Myocyte (in vitro differentiated cells): ENCODE data around the gene CACNA1B. TPM values are rescaled to one million over a fixed set of nuclear protein-coding genes. Genes with fewer than 3 reads are reported as not detected.
"Not testable (repeated sequence)": the region's sequence is repeated elsewhere in the genome, so short reads cannot be mapped to it uniquely, and the experiment has no call there.

Experiments
- DNase-seq: peaks from one replicate; pipeline ENCODE4 v3.0.0-alpha.2; 2012; ENCODE audit warnings: low read depth
- total RNA-seq: library from RNA; depleted of rRNA; stranded (reverse); fragments of >200 nt; gene quantifications from 2 replicates; pipeline ENCODE4 v1.2.3, GENCODE V29; 2014

Gene CACNA1B
- total RNA-seq, 1 donor from 2014 or later: not detected

- DNase-seq: no peak
Observed at GRCh38 chr9:138112090-138112748, 234.6 kb downstream of the CACNA1B start.

- no peak for DNase-seq
Observed at GRCh38 chr9:138112791-138113600, 235.4 kb downstream of the CACNA1B start.

GRCh38 chr9:138113701-138114325, 236.2 kb downstream of the CACNA1B start:
- DNase-seq: not testable (repeated sequence)

- DNase-seq: no peak
Observed at GRCh38 chr9:138114501-138115245, 237.1 kb downstream of the CACNA1B start.

- DNase-seq: no peak
Observed at GRCh38 chr9:138115506-138115905, 237.9 kb downstream of the CACNA1B start.

GRCh38 chr9:138116521-138116920, 238.9 kb downstream of the CACNA1B start:
- no peak for DNase-seq

GRCh38 chr9:138117101-138117750, 239.6 kb downstream of the CACNA1B start:
- no peak for DNase-seq

- no peak for DNase-seq
Observed at GRCh38 chr9:138117836-138118235, 240.3 kb downstream of the CACNA1B start.

- DNase-seq: no peak
Observed at GRCh38 chr9:138118601-138119071, 241.1 kb downstream of the CACNA1B start.

GRCh38 chr9:138119202-138120027, 241.8 kb downstream of the CACNA1B start:
- no peak for DNase-seq

GRCh38 chr9:138120072-138120471, 242.5 kb downstream of the CACNA1B start:
- DNase-seq: no peak

GRCh38 chr9:138120511-138121437, 243.2 kb downstream of the CACNA1B start:
- no peak for DNase-seq

- no peak for DNase-seq
Observed at GRCh38 chr9:138121438-138122050, 244.0 kb downstream of the CACNA1B start.

GRCh38 chr9:138122201-138122600, 244.6 kb downstream of the CACNA1B start:
- no peak for DNase-seq

- DNase-seq: no peak
Observed at GRCh38 chr9:138122676-138123075, 245.1 kb downstream of the CACNA1B start.

GRCh38 chr9:138123086-138123485, 245.5 kb downstream of the CACNA1B start:
- DNase-seq: no peak

- not testable (repeated sequence) for DNase-seq
Observed at GRCh38 chr9:138126090-138126857, 248.7 kb downstream of the CACNA1B start.
